ENCODE data around the gene VAV3. TPM values are rescaled to one million over a fixed set of nuclear protein-coding genes. Genes with fewer than 3 reads are reported as not detected.

VAV3 gene
- polyA plus RNA-seq, 3 donors: 5.4 to 9.2 (median 9.0) TPM

DNA sequence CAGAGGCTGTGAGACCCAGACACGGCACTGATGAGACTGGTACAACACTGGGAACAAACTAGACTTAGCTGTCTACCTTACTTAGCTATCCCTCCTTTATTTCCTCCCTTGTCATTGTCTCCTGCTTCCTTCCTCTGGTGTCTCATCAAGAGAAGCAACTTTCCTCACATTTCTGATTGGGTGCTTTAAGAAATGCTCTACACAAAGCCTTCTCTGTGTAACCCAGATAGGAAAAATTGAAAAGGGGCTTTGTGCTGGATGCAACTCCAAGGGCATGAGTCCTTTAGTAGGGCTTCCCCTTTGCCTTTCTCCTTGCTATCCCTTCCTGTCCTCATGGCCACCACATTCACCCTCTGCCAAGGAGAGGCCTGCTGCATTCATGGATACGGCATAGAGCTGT lies 274.5 kb downstream of the VAV3 start:
- H3K79me2 ChIP-seq (ENCODE audit: insufficient read depth, low read length): no peaks in the 10 kb centered on the region
- H3K36me3 Mint-ChIP-seq: peaks cover 43 to 47% of the 10 kb centered on the region in 2 donors

GRCh38 chr1:107689733-107690132 lies 275.2 kb downstream of the VAV3 start:
- intact Hi-C loops (cut with micrococcal nuclease): no loop called here
- H3K9me3 Mint-ChIP-seq: peaks cover 0 to 2% (median 0%) of the 10 kb centered on the region in 7 donors
- peaks cover 8 to 24% of the 10 kb centered on the region in 2 donors for H3K36me3 ChIP-seq (replicated peaks in 1 of 2; ENCODE audit: control insufficient read depth in 1 of 2, insufficient read depth in 2 of 2, low read length in 2 of 2)
- no peaks in the 10 kb centered on the region for H3K9me3 ChIP-seq (replicated peaks in 1 of 2; ENCODE audit: control insufficient read depth in 1 of 2, insufficient read depth in 1 of 2, low read length in 2 of 2)
- H3K4me3 ChIP-seq (replicated peaks in 1 of 3; ENCODE audit: low read depth in 2 of 3, low read length in 3 of 3): no peak overlapping the region
- H3K36me3 Mint-ChIP-seq: peaks cover 37 to 41% of the 10 kb centered on the region in 2 donors
- H2AFZ ChIP-seq (ENCODE audit: insufficient read depth, low read depth, low read length, poor library complexity, severe bottlenecking): no peak overlapping the region
- no peaks in the 10 kb centered on the region for H3K79me2 ChIP-seq (ENCODE audit: insufficient read depth, low read length)
- H3K4me1 Mint-ChIP-seq: peaks cover 2% of the 10 kb centered on the region
- H3K27me3 ChIP-seq (ENCODE audit: control insufficient read depth in 2 of 2, insufficient read depth in 2 of 2, low read length in 2 of 2): no peaks in the 10 kb centered on the region
- DNase-seq: no peak
- TF ChIP-seq, protein P1, sequence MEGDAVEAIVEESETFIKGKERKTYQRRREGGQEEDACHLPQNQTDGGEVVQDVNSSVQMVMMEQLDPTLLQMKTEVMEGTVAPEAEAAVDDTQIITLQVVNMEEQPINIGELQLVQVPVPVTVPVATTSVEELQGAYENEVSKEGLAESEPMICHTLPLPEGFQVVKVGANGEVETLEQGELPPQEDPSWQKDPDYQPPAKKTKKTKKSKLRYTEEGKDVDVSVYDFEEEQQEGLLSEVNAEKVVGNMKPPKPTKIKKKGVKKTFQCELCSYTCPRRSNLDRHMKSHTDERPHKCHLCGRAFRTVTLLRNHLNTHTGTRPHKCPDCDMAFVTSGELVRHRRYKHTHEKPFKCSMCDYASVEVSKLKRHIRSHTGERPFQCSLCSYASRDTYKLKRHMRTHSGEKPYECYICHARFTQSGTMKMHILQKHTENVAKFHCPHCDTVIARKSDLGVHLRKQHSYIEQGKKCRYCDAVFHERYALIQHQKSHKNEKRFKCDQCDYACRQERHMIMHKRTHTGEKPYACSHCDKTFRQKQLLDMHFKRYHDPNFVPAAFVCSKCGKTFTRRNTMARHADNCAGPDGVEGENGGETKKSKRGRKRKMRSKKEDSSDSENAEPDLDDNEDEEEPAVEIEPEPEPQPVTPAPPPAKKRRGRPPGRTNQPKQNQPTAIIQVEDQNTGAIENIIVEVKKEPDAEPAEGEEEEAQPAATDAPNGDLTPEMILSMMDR (IDR thresholded peaks at IDR 0.05): no peak
- H3K4me2 ChIP-seq (replicated peaks; ENCODE audit: extremely low read depth, low read length, poor library complexity, severe bottlenecking): no peak overlapping the region
- no peaks in the 10 kb centered on the region for H3K4me1 ChIP-seq (ENCODE audit: control insufficient read depth in 1 of 2, insufficient read depth in 2 of 2, low read length in 2 of 2)
- H3K4me3 Mint-ChIP-seq: no peak overlapping the region
- no peaks in the 10 kb centered on the region for H3K27me3 Mint-ChIP-seq (ENCODE audit: low read depth in 3 of 3)
- no peak overlapping the region for H3K27ac Mint-ChIP-seq
- WGBS (ENCODE audit: insufficient coverage): no CpG with 5 or more reads among the region's 4 CpGs
- no peaks in the 10 kb centered on the region for H4K20me1 ChIP-seq (ENCODE audit: insufficient read depth, low read length)
- no peak overlapping the region for H3K9ac ChIP-seq (ENCODE audit: insufficient read depth, low read length, poor library complexity, severe bottlenecking)
- H3K27ac ChIP-seq (ENCODE audit: low read depth in 1 of 2, low read length in 2 of 2): no peak overlapping the region

More for the DNA sequence above, 274.5 kb downstream of the VAV3 start:
- Histone ChIP-seq H3K36me3 (replicated peaks in 1 of 2; ENCODE audit: control insufficient read depth in 1 of 2, insufficient read depth in 2 of 2, low read length in 2 of 2) (peaks cover 8 to 27% of the 10 kb centered on the region in 2 donors), H4K20me1 (ENCODE audit: insufficient read depth, low read length) (no peaks in the 10 kb centered on the region), H3K9me3 (replicated peaks in 1 of 2; ENCODE audit: control insufficient read depth in 1 of 2, insufficient read depth in 1 of 2, low read length in 2 of 2) (no peaks in the 10 kb centered on the region), H3K4me1 (ENCODE audit: control insufficient read depth in 1 of 2, insufficient read depth in 2 of 2, low read length in 2 of 2) (no peaks in the 10 kb centered on the region), H3K4me3 (replicated peaks in 1 of 3; ENCODE audit: low read depth in 2 of 3, low read length in 3 of 3) (no peak overlapping the region), H2AFZ (ENCODE audit: insufficient read depth, low read depth, low read length, poor library complexity, severe bottlenecking) (no peak overlapping the region), H3K27me3 (ENCODE audit: control insufficient read depth in 2 of 2, insufficient read depth in 2 of 2, low read length in 2 of 2) (no peaks in the 10 kb centered on the region), H3K4me2 (replicated peaks; ENCODE audit: extremely low read depth, low read length, poor library complexity, severe bottlenecking) (no peak overlapping the region), H3K27ac (ENCODE audit: low read depth in 1 of 2, low read length in 2 of 2) (no peak overlapping the region), H3K9ac (ENCODE audit: insufficient read depth, low read length, poor library complexity, severe bottlenecking) (no peak overlapping the region)
- intact Hi-C loops (cut with micrococcal nuclease): no loop called here
- peaks cover 2% of the 10 kb centered on the region for H3K4me1 Mint-ChIP-seq
- TF ChIP-seq, protein P1 (IDR thresholded peaks at IDR 0.05): no peak
- H3K9me3 Mint-ChIP-seq: peaks cover 0 to 5% (median 0%) of the 10 kb centered on the region in 7 donors
- DNase-seq: no peak
- no CpG with 5 or more reads among the region's 2 CpGs for WGBS (ENCODE audit: insufficient coverage)
- no peaks in the 10 kb centered on the region for H3K27me3 Mint-ChIP-seq (ENCODE audit: low read depth in 3 of 3)
- H3K4me3 Mint-ChIP-seq: no peak overlapping the region
- no peak overlapping the region for H3K27ac Mint-ChIP-seq

Data from CD14-positive monocyte (primary cell).